ENCODE measurements around the gene CD247.
A peak's percentile ranks its signal among the peaks of the same experiment; 100 is the strongest.

CD247 gene

GRCh38 chr1:167528057-167528728 is 9.9 kb upstream of the CD247 start:
- Mint-ChIP-seq H3K4me3 (no peak overlapping the region), H3K27me3 (no peaks in the 10 kb centered on the region), H3K36me3 (ENCODE audit: low read depth) (no peaks in the 10 kb centered on the region), H3K27ac (no peak overlapping the region), H3K4me1 (ENCODE audit: low read depth) (no peaks in the 10 kb centered on the region), H3K9me3 (no peaks in the 10 kb centered on the region)

- H3K9me3 Mint-ChIP-seq, result no peaks in the 10 kb centered on the region
- H3K4me1 Mint-ChIP-seq (ENCODE audit: low read depth), result no peaks in the 10 kb centered on the region
- H3K4me3 Mint-ChIP-seq, result no peak overlapping the region
- no peaks in the 10 kb centered on the region for H3K27me3 Mint-ChIP-seq
- no peaks in the 10 kb centered on the region for H3K36me3 Mint-ChIP-seq (ENCODE audit: low read depth)
- no peak overlapping the region for H3K27ac Mint-ChIP-seq
Measured at GRCh38 chr1:167526667-167527383, 8.5 kb upstream of the CD247 start.

- H3K4me3 Mint-ChIP-seq, result no peak overlapping the region
- no peak overlapping the region for H3K27ac Mint-ChIP-seq
- H3K27me3 Mint-ChIP-seq, result no peaks in the 10 kb centered on the region
- no peaks in the 10 kb centered on the region for H3K9me3 Mint-ChIP-seq
- no peaks in the 10 kb centered on the region for H3K36me3 Mint-ChIP-seq (ENCODE audit: low read depth)
- H3K4me1 Mint-ChIP-seq (ENCODE audit: low read depth), result no peaks in the 10 kb centered on the region
Measured at GRCh38 chr1:167524651-167525050, 6.3 kb upstream of the CD247 start.

- peaks cover 5% of the 10 kb centered on the region for H3K4me1 Mint-ChIP-seq (ENCODE audit: low read depth)
- no peaks in the 10 kb centered on the region for H3K9me3 Mint-ChIP-seq
- peaks cover 2% of the 10 kb centered on the region for H3K36me3 Mint-ChIP-seq (ENCODE audit: low read depth)
- no peak overlapping the region for H3K4me3 Mint-ChIP-seq
- no peaks in the 10 kb centered on the region for H3K27me3 Mint-ChIP-seq
- H3K27ac Mint-ChIP-seq, result no peak overlapping the region
Measured at GRCh38 chr1:167522246-167522645, 3.9 kb upstream of the CD247 start.

GRCh38 chr1:167520711-167521206 is 2.4 kb upstream of the CD247 start:
- Mint-ChIP-seq H3K36me3 (ENCODE audit: low read depth) (peaks cover 17% of the 10 kb centered on the region), H3K9me3 (no peaks in the 10 kb centered on the region), H3K27ac (no peak overlapping the region), H3K4me3 (no peak overlapping the region), H3K4me1 (ENCODE audit: low read depth) (peaks cover 9% of the 10 kb centered on the region), H3K27me3 (no peaks in the 10 kb centered on the region)

- H3K27me3 Mint-ChIP-seq, result no peaks in the 10 kb centered on the region
- H3K36me3 Mint-ChIP-seq (ENCODE audit: low read depth), result peaks cover 36% of the 10 kb centered on the region
- H3K9me3 Mint-ChIP-seq, result no peaks in the 10 kb centered on the region
- H3K4me3 Mint-ChIP-seq, result peak overlapping the region; percentile 95
- peak overlapping the region; percentile 99 for H3K27ac Mint-ChIP-seq
- peaks cover 37% of the 10 kb centered on the region for H3K4me1 Mint-ChIP-seq (ENCODE audit: low read depth)
Measured at GRCh38 chr1:167517535-167518330, 596 bp downstream of the CD247 start.

GRCh38 chr1:167516404-167517388 is 1.6 kb downstream of the CD247 start:
- Mint-ChIP-seq H3K4me1 (ENCODE audit: low read depth) (peaks cover 47% of the 10 kb centered on the region), H3K4me3 (peak overlapping the region; percentile 95), H3K27ac (peak overlapping the region; percentile 99), H3K27me3 (no peaks in the 10 kb centered on the region), H3K36me3 (ENCODE audit: low read depth) (peaks cover 45% of the 10 kb centered on the region), H3K9me3 (no peaks in the 10 kb centered on the region)

- H3K4me1 Mint-ChIP-seq (ENCODE audit: low read depth), result peaks cover 54% of the 10 kb centered on the region
- H3K9me3 Mint-ChIP-seq, result no peaks in the 10 kb centered on the region
- peak overlapping the region; percentile 95 for H3K4me3 Mint-ChIP-seq
- H3K27ac Mint-ChIP-seq, result peak overlapping the region; percentile 99
- H3K27me3 Mint-ChIP-seq, result no peaks in the 10 kb centered on the region
- H3K36me3 Mint-ChIP-seq (ENCODE audit: low read depth), result peaks cover 49% of the 10 kb centered on the region
Measured at GRCh38 chr1:167515893-167516321, 2.4 kb downstream of the CD247 start.

- peaks cover 58% of the 10 kb centered on the region for H3K4me1 Mint-ChIP-seq (ENCODE audit: low read depth)
- H3K9me3 Mint-ChIP-seq, result no peaks in the 10 kb centered on the region
- peaks cover 53% of the 10 kb centered on the region for H3K36me3 Mint-ChIP-seq (ENCODE audit: low read depth)
- H3K27me3 Mint-ChIP-seq, result no peaks in the 10 kb centered on the region
- H3K27ac Mint-ChIP-seq, result peak overlapping the region; percentile 99
- H3K4me3 Mint-ChIP-seq, result peak overlapping the region; percentile 95
Measured at GRCh38 chr1:167515461-167515860, 2.9 kb downstream of the CD247 start.

GRCh38 chr1:167514288-167514687 is 4.0 kb downstream of the CD247 start:
- H3K36me3 Mint-ChIP-seq (ENCODE audit: low read depth), result peaks cover 65% of the 10 kb centered on the region
- peak overlapping the region; percentile 95 for H3K4me3 Mint-ChIP-seq
- peaks cover 70% of the 10 kb centered on the region for H3K4me1 Mint-ChIP-seq (ENCODE audit: low read depth)
- H3K9me3 Mint-ChIP-seq, result no peaks in the 10 kb centered on the region
- H3K27me3 Mint-ChIP-seq, result no peaks in the 10 kb centered on the region
- peak overlapping the region; percentile 99 for H3K27ac Mint-ChIP-seq

GRCh38 chr1:167512046-167512654 is 6.2 kb downstream of the CD247 start:
- peak overlapping the region; percentile 76 for H3K27ac Mint-ChIP-seq
- peaks cover 85% of the 10 kb centered on the region for H3K4me1 Mint-ChIP-seq (ENCODE audit: low read depth)
- H3K36me3 Mint-ChIP-seq (ENCODE audit: low read depth), result peaks cover 83% of the 10 kb centered on the region
- H3K9me3 Mint-ChIP-seq, result no peaks in the 10 kb centered on the region
- H3K27me3 Mint-ChIP-seq, result no peaks in the 10 kb centered on the region
- peak overlapping the region; percentile 79 for H3K4me3 Mint-ChIP-seq

- Mint-ChIP-seq H3K4me1 (ENCODE audit: low read depth) (peaks cover 91% of the 10 kb centered on the region), H3K9me3 (no peaks in the 10 kb centered on the region), H3K27ac (peak overlapping the region; percentile 76), H3K36me3 (ENCODE audit: low read depth) (peaks cover 82% of the 10 kb centered on the region), H3K4me3 (peak overlapping the region; percentile 79), H3K27me3 (no peaks in the 10 kb centered on the region)
Measured at GRCh38 chr1:167511374-167511986, 6.8 kb downstream of the CD247 start.

- Mint-ChIP-seq H3K4me3 (peak overlapping the region; percentile 67), H3K9me3 (no peaks in the 10 kb centered on the region), H3K27ac (peak overlapping the region; percentile 58)
Measured at GRCh38 chr1:167510881-167511280, 7.4 kb downstream of the CD247 start.

More at GRCh38 chr1:167510881-167511280, 7.4 kb downstream of the CD247 start:
- Mint-ChIP-seq H3K4me1 (ENCODE audit: low read depth) (peaks cover 95% of the 10 kb centered on the region), H3K36me3 (ENCODE audit: low read depth) (peaks cover 79% of the 10 kb centered on the region), H3K27me3 (no peaks in the 10 kb centered on the region)
